HFF-Myc (cell line): Measurements from ENCODE around the gene KIF5B.

Experiments used
- DNase-seq: peaks from one replicate; pipeline ENCODE4 v3.0.0-alpha.2; 2011; ENCODE audit warnings: low read depth; ENCODE audit errors: extremely low read depth
- H3K4me3 ChIP-seq: replicated peaks from 2 replicates; pipeline ENCODE4 v1.5.1; 2011; ENCODE audit warnings: low read depth, mild to moderate bottlenecking, control low read depth, low read length
- CTCF ChIP-seq: IDR thresholded peaks from 2 replicates; pipeline ENCODE4 v1.5.1; 2012; ENCODE audit warnings: mild to moderate bottlenecking, low read depth, low read length, control low read depth; ENCODE audit errors: missing control alignments

The KIF5B gene

GRCh38 chr10:32039734-32040133, 16.5 kb downstream of the KIF5B start:
- DNase-seq = no peak
- no peak for TF ChIP-seq CTCF

GRCh38 chr10:32038777-32039176, 17.4 kb downstream of the KIF5B start:
- H3K4me3 ChIP-seq = no peak overlapping the region
- no peak for TF ChIP-seq CTCF
- DNase-seq = no peak

More at GRCh38 chr10:32039734-32040133, 16.5 kb downstream of the KIF5B start:
- H3K4me3 ChIP-seq = no peak overlapping the region

- no peak for DNase-seq
- TF ChIP-seq CTCF = no peak
- H3K4me3 ChIP-seq = no peak overlapping the region
These were observed 19.3 kb downstream of the KIF5B start for GRCh38 chr10:32036922-32037321.

- no peak for TF ChIP-seq CTCF
- DNase-seq = no peak
- H3K4me3 ChIP-seq = no peak overlapping the region
These were observed 21.2 kb downstream of the KIF5B start for GRCh38 chr10:32035038-32035437.

DNA sequence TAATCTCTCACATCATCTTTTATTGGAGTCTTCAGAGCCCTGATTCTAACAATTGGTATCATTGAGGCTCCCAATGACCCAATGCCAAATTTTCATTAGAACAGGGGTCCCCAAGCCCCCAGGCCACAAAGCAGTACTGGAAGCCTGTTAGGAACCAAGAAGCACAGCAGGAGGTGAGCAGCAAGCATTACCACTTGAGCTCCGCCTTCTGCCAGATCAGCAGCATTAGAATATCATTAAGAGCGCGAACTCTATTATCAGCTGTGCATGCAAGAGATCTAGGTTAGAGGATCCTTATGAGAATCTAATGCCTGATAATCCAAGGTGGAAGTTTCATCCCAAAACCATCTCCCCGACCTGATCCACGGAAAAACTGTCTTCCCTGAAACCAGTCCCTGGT, 23.1 kb downstream of the KIF5B start:
- TF ChIP-seq CTCF = no peak
- no peak for DNase-seq
- no peak overlapping the region for H3K4me3 ChIP-seq

- no peak for TF ChIP-seq CTCF
- no peak for DNase-seq
These were observed 24.3 kb downstream of the KIF5B start for GRCh38 chr10:32031920-32032319.

DNA sequence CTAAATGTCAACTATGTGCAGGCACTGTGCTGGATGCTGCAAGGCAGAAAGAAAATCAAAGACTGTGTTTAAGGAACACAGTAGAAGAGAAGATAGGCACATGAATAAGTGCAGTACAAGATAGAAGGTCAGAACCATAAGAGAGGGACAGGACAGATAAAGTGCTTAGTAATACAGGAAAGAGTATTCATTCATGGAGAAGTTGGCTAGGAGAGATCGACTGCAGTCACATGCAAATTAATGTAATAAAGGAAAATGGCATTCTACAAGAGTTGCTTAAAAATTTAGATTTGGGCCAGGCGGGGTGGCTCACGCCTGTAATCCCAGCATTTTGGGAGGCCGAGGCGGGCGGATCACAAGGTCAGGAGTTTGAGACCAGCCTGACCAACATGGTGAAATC, 24.8 kb downstream of the KIF5B start:
- DNase-seq = no peak
- H3K4me3 ChIP-seq = no peak overlapping the region
- TF ChIP-seq CTCF = no peak

More at GRCh38 chr10:32031920-32032319, 24.3 kb downstream of the KIF5B start:
- no peak overlapping the region for H3K4me3 ChIP-seq
